SK-MEL-5 (cell line): Measurements from ENCODE around the gene PTPN14. TPM values are rescaled to one million over a fixed set of nuclear protein-coding genes. Genes with fewer than 3 reads are reported as not detected.

ENCODE experiments used
- DNase-seq: peaks from one replicate; pipeline ENCODE4 v3.0.0-alpha.2; 2016; ENCODE audit warnings: low read depth, low spot score
- in situ Hi-C: cut with HindIII; loops from 2 replicates; pipeline ENCODE4 v1.10.0; 2016; ENCODE audit warnings: low sequenced_read_pairs, high pct_unique_total_duplicates, low pct_unique_long_range_greater_than_20kb
- total RNA-seq: library from RNA; depleted of rRNA; stranded (reverse); fragments of >200 nt; shearing (Covaris generic); gene quantifications from 2 replicates; pipeline ENCODE4 v1.2.3, GENCODE V29; 2014

PTPN14 gene
- total RNA-seq, 1 experiment from 2014 or later = 5.4 TPM

GRCh38 chr1:214573386-214574318 is 22.2 kb upstream of the PTPN14 start:
- in situ Hi-C loops = no loop called here
- no peak for DNase-seq

GRCh38 chr1:214571281-214571680 is 19.9 kb upstream of the PTPN14 start:
- no peak for DNase-seq
- in situ Hi-C loops = no loop called here

- no peak for DNase-seq
- in situ Hi-C loops = no loop called here
These were observed 19.0 kb upstream of the PTPN14 start for GRCh38 chr1:214570442-214570841.

GRCh38 chr1:214569357-214570004 is 18.1 kb upstream of the PTPN14 start:
- DNase-seq = no peak
- in situ Hi-C loops = no loop called here

GRCh38 chr1:214568328-214568727 is 16.9 kb upstream of the PTPN14 start:
- in situ Hi-C loops = no loop called here
- no peak for DNase-seq

- in situ Hi-C loops = no loop called here
- DNase-seq = no peak
These were observed 16.1 kb upstream of the PTPN14 start for GRCh38 chr1:214567481-214567980.

GRCh38 chr1:214566158-214567104 is 15.0 kb upstream of the PTPN14 start:
- DNase-seq = no peak
- in situ Hi-C loops = no loop called here

- DNase-seq = no peak
- in situ Hi-C loops = no loop called here
These were observed 13.9 kb upstream of the PTPN14 start for GRCh38 chr1:214565310-214565709.

- DNase-seq = no peak
- in situ Hi-C loops = no loop called here
These were observed 12.5 kb upstream of the PTPN14 start for GRCh38 chr1:214563881-214564280.

- in situ Hi-C loops = no loop called here
- no peak for DNase-seq
These were observed 6.7 kb upstream of the PTPN14 start for GRCh38 chr1:214557952-214558735.

- DNase-seq = no peak
- in situ Hi-C loops = no loop called here
These were observed 1.8 kb upstream of the PTPN14 start for GRCh38 chr1:214553142-214553710.

GRCh38 chr1:214552174-214552608 is 789 bp upstream of the PTPN14 start:
- in situ Hi-C loops = no loop called here
- peak; percentile 60 for DNase-seq

- in situ Hi-C loops = no loop called here
- DNase-seq = no peak
These were observed 456 bp downstream of the PTPN14 start for GRCh38 chr1:214550857-214551435.

GRCh38 chr1:214550013-214550856 is 1.2 kb downstream of the PTPN14 start:
- peak; percentile 17 for DNase-seq
- in situ Hi-C loops = no loop called here

GRCh38 chr1:214549604-214550003 is 1.8 kb downstream of the PTPN14 start:
- no peak for DNase-seq
- in situ Hi-C loops = no loop called here
